Measurements from ENCODE around the gene SLC36A1.

Gene SLC36A1

GRCh38 chr5:151523335-151523734 is 75.9 kb downstream of the SLC36A1 start:
- Mint-ChIP-seq H3K27me3 (no peaks in the 10 kb centered on the region), H3K4me1 (ENCODE audit: low read depth) (peaks cover 4% of the 10 kb centered on the region), H3K9me3 (no peaks in the 10 kb centered on the region), H3K4me3 (no peak overlapping the region), H3K27ac (no peak overlapping the region), H3K36me3 (ENCODE audit: low read depth) (no peaks in the 10 kb centered on the region)

GRCh38 chr5:151528153-151528552 is 80.8 kb downstream of the SLC36A1 start:
- H3K36me3 Mint-ChIP-seq (ENCODE audit: low read depth): no peaks in the 10 kb centered on the region

GRCh38 chr5:151528996-151529395 is 81.6 kb downstream of the SLC36A1 start:
- Mint-ChIP-seq H3K9me3 (no peaks in the 10 kb centered on the region), H3K4me1 (ENCODE audit: low read depth) (no peaks in the 10 kb centered on the region), H3K4me3 (no peak overlapping the region), H3K27ac (no peak overlapping the region), H3K36me3 (ENCODE audit: low read depth) (no peaks in the 10 kb centered on the region), H3K27me3 (no peaks in the 10 kb centered on the region)

More at GRCh38 chr5:151528153-151528552, 80.8 kb downstream of the SLC36A1 start:
- H3K27me3 Mint-ChIP-seq: no peaks in the 10 kb centered on the region
- no peaks in the 10 kb centered on the region for H3K9me3 Mint-ChIP-seq
- no peaks in the 10 kb centered on the region for H3K4me1 Mint-ChIP-seq (ENCODE audit: low read depth)
- H3K4me3 Mint-ChIP-seq: no peak overlapping the region
- no peak overlapping the region for H3K27ac Mint-ChIP-seq

- H3K4me3 Mint-ChIP-seq: no peak overlapping the region
- H3K27ac Mint-ChIP-seq: no peak overlapping the region
- no peaks in the 10 kb centered on the region for H3K4me1 Mint-ChIP-seq (ENCODE audit: low read depth)
- no peaks in the 10 kb centered on the region for H3K27me3 Mint-ChIP-seq
- H3K36me3 Mint-ChIP-seq (ENCODE audit: low read depth): no peaks in the 10 kb centered on the region
- H3K9me3 Mint-ChIP-seq: no peaks in the 10 kb centered on the region
Observed at GRCh38 chr5:151531581-151531980, 84.2 kb downstream of the SLC36A1 start.

GRCh38 chr5:151532416-151532815 is 85.0 kb downstream of the SLC36A1 start:
- Mint-ChIP-seq H3K4me3 (no peak overlapping the region), H3K4me1 (ENCODE audit: low read depth) (no peaks in the 10 kb centered on the region), H3K9me3 (no peaks in the 10 kb centered on the region), H3K27me3 (no peaks in the 10 kb centered on the region), H3K27ac (no peak overlapping the region), H3K36me3 (ENCODE audit: low read depth) (no peaks in the 10 kb centered on the region)

- Mint-ChIP-seq H3K4me1 (ENCODE audit: low read depth) (no peaks in the 10 kb centered on the region), H3K36me3 (ENCODE audit: low read depth) (no peaks in the 10 kb centered on the region), H3K9me3 (no peaks in the 10 kb centered on the region), H3K27me3 (no peaks in the 10 kb centered on the region), H3K27ac (no peak overlapping the region), H3K4me3 (no peak overlapping the region)
Observed at GRCh38 chr5:151534350-151534749, 86.9 kb downstream of the SLC36A1 start.

- no peaks in the 10 kb centered on the region for H3K9me3 Mint-ChIP-seq
- no peaks in the 10 kb centered on the region for H3K4me1 Mint-ChIP-seq (ENCODE audit: low read depth)
- H3K27me3 Mint-ChIP-seq: no peaks in the 10 kb centered on the region
- H3K27ac Mint-ChIP-seq: no peak overlapping the region
- H3K36me3 Mint-ChIP-seq (ENCODE audit: low read depth): no peaks in the 10 kb centered on the region
- H3K4me3 Mint-ChIP-seq: no peak overlapping the region
Observed at GRCh38 chr5:151537044-151537443, 89.6 kb downstream of the SLC36A1 start.

GRCh38 chr5:151541571-151541970 is 94.2 kb downstream of the SLC36A1 start:
- H3K36me3 Mint-ChIP-seq (ENCODE audit: low read depth): no peaks in the 10 kb centered on the region
- H3K27me3 Mint-ChIP-seq: no peaks in the 10 kb centered on the region
- H3K27ac Mint-ChIP-seq: no peak overlapping the region
- H3K9me3 Mint-ChIP-seq: no peaks in the 10 kb centered on the region
- no peak overlapping the region for H3K4me3 Mint-ChIP-seq
- no peaks in the 10 kb centered on the region for H3K4me1 Mint-ChIP-seq (ENCODE audit: low read depth)
